WTC11 (cell line): ENCODE data around the gene FAM241A. TPM values are rescaled to one million over a fixed set of nuclear protein-coding genes. Genes with fewer than 3 reads are reported as not detected.

Experiments used
- ATAC-seq: fragments of 200-7000 bp; cut with Tn5 transposase; 2 replicates; pipeline ENCODE4 v1.10.0; 2021; ENCODE audit warnings: mild to moderate bottlenecking, moderate library complexity
- CTCF ChIA-PET: fragments of 300-600 bp; sonication (Branson Sonifier 250); formaldehyde crosslinking; loops from one replicate; lab custom pipeline; 2021; ENCODE audit warnings: antibody characterized with exemption; lab: Charles Lee
- POLR2A ChIA-PET: fragments of 350-600 bp; sonication (Branson Sonifier 250); formaldehyde crosslinking; loops from one replicate; lab custom pipeline; 2021; ENCODE audit warnings: antibody characterized with exemption; lab: Charles Lee
- DNase-seq: peaks from one replicate; pipeline ENCODE4 v3.0.0; 2021; ENCODE audit warnings: low spot score
- H3K27ac Mint-ChIP-seq: 2 replicates; pipeline ENCODE4 v1.8.0; 2021; ENCODE audit warnings: mixed read lengths
- H3K27me3 Mint-ChIP-seq: 2 replicates; pipeline ENCODE4 v1.8.0; 2021; ENCODE audit warnings: low read depth, mild to moderate bottlenecking, moderate library complexity, mixed read lengths
- H3K36me3 Mint-ChIP-seq: 2 replicates; pipeline ENCODE4 v1.8.0; 2021; ENCODE audit warnings: mixed read lengths
- H3K4me1 Mint-ChIP-seq: 2 replicates; pipeline ENCODE4 v1.8.0; 2022; ENCODE audit warnings: mixed read lengths
- H3K4me3 Mint-ChIP-seq: 2 replicates; pipeline ENCODE4 v1.8.0; 2021; ENCODE audit warnings: mild to moderate bottlenecking, moderate library complexity, mixed read lengths
- H3K9me3 Mint-ChIP-seq: 2 replicates; pipeline ENCODE4 v1.8.0; 2021; ENCODE audit warnings: mixed read lengths
- AFF4 ChIP-seq: sonication (generic); formaldehyde crosslinking; IDR thresholded peaks from 2 replicates; pipeline ENCODE4 v1.8.1; 2023; ENCODE audit warnings: mild to moderate bottlenecking, missing genetic modification reagents, borderline replicate concordance
- ATF1 ChIP-seq: sonication (generic); formaldehyde crosslinking; IDR thresholded peaks from 2 replicates; pipeline ENCODE4 v1.8.1; 2023; ENCODE audit warnings: mild to moderate bottlenecking, moderate library complexity, missing genetic modification reagents
- CTCF ChIP-seq: fragments of 200-600 bp; IDR thresholded peaks from 2 replicates; pipeline ENCODE4 v1.8.0; 2022; ENCODE audit warnings: antibody characterized with exemption
- E2F5 ChIP-seq: sonication (generic); formaldehyde crosslinking; IDR thresholded peaks from 2 replicates; pipeline ENCODE4 v1.8.1; 2022; ENCODE audit warnings: mild to moderate bottlenecking, moderate library complexity, missing genetic modification reagents
- FOXP1 ChIP-seq: sonication (generic); formaldehyde crosslinking; IDR thresholded peaks from 2 replicates; pipeline ENCODE4 v1.8.0; 2022; ENCODE audit warnings: missing genetic modification reagents, mild to moderate bottlenecking, moderate library complexity, borderline replicate concordance
- FOXP4 ChIP-seq: sonication (generic); formaldehyde crosslinking; IDR thresholded peaks from 2 replicates; pipeline ENCODE4 v1.8.0; 2022; ENCODE audit warnings: mild to moderate bottlenecking, missing genetic modification reagents
- GTF2I ChIP-seq: fragments of 250-450 bp; sonication (Bioruptor Pico); conservative IDR thresholded peaks from 2 replicates; pipeline ENCODE4 v1.4.0; 2021; ENCODE audit warnings: mild to moderate bottlenecking
- HMGXB4 ChIP-seq: sonication (generic); formaldehyde crosslinking; IDR thresholded peaks from 2 replicates; pipeline ENCODE4 v1.8.1; 2023; ENCODE audit warnings: mild to moderate bottlenecking, moderate library complexity, missing genetic modification reagents
- JAZF1 ChIP-seq: fragments of 250-450 bp; sonication (Bioruptor Pico); IDR thresholded peaks from 2 replicates; pipeline ENCODE4 v1.9.0; 2021; ENCODE audit warnings: moderate library complexity, mild to moderate bottlenecking, inconsistent platforms
- MAX ChIP-seq: sonication (generic); formaldehyde crosslinking; IDR thresholded peaks from 2 replicates; pipeline ENCODE4 v1.8.0; 2022; ENCODE audit warnings: mild to moderate bottlenecking, missing genetic modification reagents
- RELA ChIP-seq: sonication (generic); formaldehyde crosslinking; IDR thresholded peaks from 2 replicates; pipeline ENCODE4 v1.8.1; 2022; ENCODE audit warnings: missing genetic modification reagents, mild to moderate bottlenecking, borderline replicate concordance
- SOX15 ChIP-seq: fragments of 250-450 bp; sonication (Bioruptor Pico); IDR thresholded peaks from 2 replicates; pipeline ENCODE4 v1.9.0; 2021; ENCODE audit warnings: mild to moderate bottlenecking
- SP1 ChIP-seq: sonication (generic); formaldehyde crosslinking; conservative IDR thresholded peaks from 2 replicates; pipeline ENCODE4 v1.8.1; 2022; ENCODE audit warnings: missing genetic modification reagents
- TCF7 ChIP-seq: sonication (generic); formaldehyde crosslinking; IDR thresholded peaks from 2 replicates; pipeline ENCODE4 v1.8.0; 2022; ENCODE audit warnings: mild to moderate bottlenecking, low read depth, missing genetic modification reagents, moderate library complexity
- TEAD4 ChIP-seq: sonication (generic); formaldehyde crosslinking; IDR thresholded peaks from 2 replicates; pipeline ENCODE4 v1.8.0; 2022; ENCODE audit warnings: mild to moderate bottlenecking, missing genetic modification reagents
- USF2 ChIP-seq: sonication (generic); formaldehyde crosslinking; IDR thresholded peaks from 2 replicates; pipeline ENCODE4 v1.8.1; 2023; ENCODE audit warnings: mild to moderate bottlenecking, missing genetic modification reagents, moderate library complexity
- ZNF121 ChIP-seq: sonication (generic); formaldehyde crosslinking; IDR thresholded peaks from 2 replicates; pipeline ENCODE4 v1.8.0; 2023; ENCODE audit warnings: missing genetic modification reagents
- ZNF138 ChIP-seq: sonication (generic); formaldehyde crosslinking; conservative IDR thresholded peaks from 2 replicates; pipeline ENCODE4 v1.8.1; 2022; ENCODE audit warnings: mild to moderate bottlenecking, moderate library complexity, missing genetic modification reagents
- ZNF416 ChIP-seq: fragments of 250-450 bp; sonication (Bioruptor Pico); IDR thresholded peaks from 2 replicates; pipeline ENCODE4 v1.9.0; 2021; ENCODE audit warnings: mild to moderate bottlenecking, inconsistent platforms
- total RNA-seq: library from RNA; stranded (reverse); gene quantifications from 3 replicates; pipeline ENCODE4 v1.2.3, GENCODE V29; 2021

The FAM241A gene
- total RNA-seq, 1 experiment from 2014 or later, result 0.22 TPM

GRCh38 chr4:112152521-112152920 lies 7.3 kb downstream of the FAM241A start:
- H3K27ac Mint-ChIP-seq, result no peak overlapping the region
- DNase-seq (no peak), ATAC-seq (no peak)
- no peaks in the 10 kb centered on the region for H3K4me1 Mint-ChIP-seq
- TF ChIP-seq TEAD4, result no peak
- no peak for TF ChIP-seq JAZF1 (CRISPR knock-in tag)
- TF ChIP-seq HMGXB4, result no peak
- no peak for TF ChIP-seq SOX15 (CRISPR knock-in tag)
- no peak for TF ChIP-seq MAX
- TF ChIP-seq ZNF416 (CRISPR knock-in tag), result no peak
- TF ChIP-seq USF2 (CRISPR knock-in tag), result no peak
- TF ChIP-seq FOXP1 (CRISPR knock-in tag), result no peak
- no peak for TF ChIP-seq ZNF138 (CRISPR knock-in tag)
- no peak for TF ChIP-seq GTF2I (CRISPR knock-in tag)
- no peak for TF ChIP-seq E2F5 (CRISPR knock-in tag)
- TF ChIP-seq ZNF121 (CRISPR knock-in tag), result no peak
- TF ChIP-seq FOXP4, result no peak
- TF ChIP-seq SP1 (CRISPR knock-in tag), result no peak
- no peak for TF ChIP-seq AFF4 (CRISPR knock-in tag)
- no peak for TF ChIP-seq ATF1 (CRISPR knock-in tag)
- no peak for TF ChIP-seq CTCF
- TF ChIP-seq TCF7, result no peak
- TF ChIP-seq RELA (CRISPR knock-in tag), result no peak
- no peaks in the 10 kb centered on the region for H3K36me3 Mint-ChIP-seq
- POLR2A ChIA-PET, result no interaction called here
- H3K9me3 Mint-ChIP-seq, result no peaks in the 10 kb centered on the region
- peaks cover 17% of the 10 kb centered on the region for H3K27me3 Mint-ChIP-seq
- CTCF ChIA-PET, result interaction anchor here (1.6 kb wide), 1 partner anchor 53 kb away, joined by 3 read pairs; no protein-coding TSS in a partner anchor
- no peak overlapping the region for H3K4me3 Mint-ChIP-seq
